Ishikawa (cell line): Measurements from ENCODE around the gene HAGH.

Experiments
- CEBPB ChIP-seq: IDR thresholded peaks from 2 replicates; pipeline ENCODE4 v1.6.1; 2012
- CREB1 ChIP-seq: IDR thresholded peaks from 2 replicates; pipeline ENCODE4 v1.6.1; 2012; ENCODE audit warnings: low read depth
- EGR1 ChIP-seq: IDR thresholded peaks from 2 replicates; pipeline ENCODE4 v1.6.1; 2012
- EP300 ChIP-seq: IDR thresholded peaks from 2 replicates; pipeline ENCODE4 v1.6.1; 2012; ENCODE audit warnings: borderline replicate concordance
- FOXM1 ChIP-seq: IDR thresholded peaks from 2 replicates; pipeline ENCODE4 v1.6.1; 2012; ENCODE audit warnings: low read depth, borderline replicate concordance
- MAX ChIP-seq: IDR thresholded peaks from 2 replicates; pipeline ENCODE4 v1.6.1; 2012
- NFIC ChIP-seq: IDR thresholded peaks from 2 replicates; pipeline ENCODE4 v1.6.1; 2012
- RAD21 ChIP-seq: IDR thresholded peaks from 2 replicates; pipeline ENCODE4 v1.6.1; 2012; ENCODE audit warnings: low read depth
- REST ChIP-seq: IDR thresholded peaks from 2 replicates; pipeline ENCODE4 v1.6.1; 2012; ENCODE audit warnings: low read depth, mild to moderate bottlenecking
- TAF1 ChIP-seq: IDR thresholded peaks from 2 replicates; pipeline ENCODE4 v1.6.1; 2012; ENCODE audit warnings: low read depth, mild to moderate bottlenecking
- TCF12 ChIP-seq: IDR thresholded peaks from 2 replicates; pipeline ENCODE4 v1.6.1; 2012; ENCODE audit warnings: low read depth
- TEAD4 ChIP-seq: IDR thresholded peaks from 2 replicates; pipeline ENCODE4 v1.6.1; 2012
- USF1 ChIP-seq: IDR thresholded peaks from 2 replicates; pipeline ENCODE4 v1.6.1; 2012
- YY1 ChIP-seq: IDR thresholded peaks from 2 replicates; pipeline ENCODE4 v1.6.1; 2012; ENCODE audit warnings: low read depth
- ZBTB7A ChIP-seq: IDR thresholded peaks from 2 replicates; pipeline ENCODE4 v1.6.1; 2012; ENCODE audit warnings: low read depth

Gene HAGH

GRCh38 chr16:1845985-1846384, 19.4 kb upstream of the HAGH start:
- no peak for TF ChIP-seq ZBTB7A
- TF ChIP-seq NFIC: no peak
- no peak for TF ChIP-seq EP300

GRCh38 chr16:1839554-1839953, 12.9 kb upstream of the HAGH start:
- no peak for TF ChIP-seq ZBTB7A
- no peak for TF ChIP-seq TAF1
- no peak for TF ChIP-seq FOXM1
- no peak for TF ChIP-seq CREB1
- TF ChIP-seq REST: no peak
- no peak for TF ChIP-seq NFIC
- no peak for TF ChIP-seq RAD21
- TF ChIP-seq USF1: no peak
- no peak for TF ChIP-seq MAX
- no peak for TF ChIP-seq TEAD4
- no peak for TF ChIP-seq CEBPB
- no peak for TF ChIP-seq EGR1
- TF ChIP-seq YY1: no peak
- TF ChIP-seq TCF12: no peak
- no peak for TF ChIP-seq EP300

GRCh38 chr16:1834096-1834495, 7.5 kb upstream of the HAGH start:
- TF ChIP-seq EP300 (no peak), ZBTB7A (no peak), CEBPB (no peak), EGR1 (no peak), TEAD4 (no peak), REST (no peak), YY1 (no peak), RAD21 (no peak), NFIC (no peak), FOXM1 (no peak), USF1 (no peak), MAX (no peak), CREB1 (no peak), TAF1 (no peak), TCF12 (no peak)

GRCh38 chr16:1832838-1833454, 6.3 kb upstream of the HAGH start:
- TF ChIP-seq TEAD4 (no peak), EP300 (no peak), REST (no peak), CEBPB (no peak), CREB1 (no peak), TAF1 (no peak)

- TF ChIP-seq TAF1 (no peak), FOXM1 (no peak), NFIC (no peak)
Observed at GRCh38 chr16:1831186-1832075, 4.8 kb upstream of the HAGH start.
